Activated naive CD4-positive, alpha-beta T cell treated with anti-CD3 and anti-CD28 coated beads, Interleukin-2, amount 10 ng/mL, durations not matched to agents 7 days and 5 days (primary cell): Measurements from ENCODE around the gene PRR30.
A peak's percentile ranks its signal among the peaks of the same experiment; 100 is the strongest.

Experiments used
- CTCF ChIA-PET: fragments of 350-600 bp; sonication (Branson Sonifier 250); formaldehyde crosslinking; loops from one replicate; lab custom pipeline; 2021; ENCODE audit warnings: antibody characterized with exemption; lab: Charles Lee
- DNase-seq: peaks from one replicate; pipeline ENCODE4 v3.0.0-alpha.2; 2020
- H3K27ac Mint-ChIP-seq: one replicate; pipeline ENCODE4 v1.8.0; 2021; ENCODE audit warnings: mild to moderate bottlenecking, moderate library complexity, mixed read lengths
- H3K27me3 Mint-ChIP-seq: one replicate; pipeline ENCODE4 v1.8.0; 2021; ENCODE audit warnings: mild to moderate bottlenecking, mixed read lengths
- H3K36me3 Mint-ChIP-seq: one replicate; pipeline ENCODE4 v1.8.0; 2021; ENCODE audit warnings: mixed read lengths
- H3K4me1 Mint-ChIP-seq: one replicate; pipeline ENCODE4 v1.8.0; 2021; ENCODE audit warnings: mixed read lengths
- H3K4me3 Mint-ChIP-seq: one replicate; pipeline ENCODE4 v1.8.0; 2021; ENCODE audit warnings: mild to moderate bottlenecking, moderate library complexity, mixed read lengths
- H3K9me3 Mint-ChIP-seq: one replicate; pipeline ENCODE4 v1.8.0; 2021; ENCODE audit warnings: mixed read lengths

PRR30 gene

GRCh38 chr2:27149570-27150405 is 10.6 kb upstream of the PRR30 start:
- H3K4me1 Mint-ChIP-seq: no peaks in the 10 kb centered on the region
- CTCF ChIA-PET: interaction anchor here (1.5 kb wide), 1 partner anchor 20 kb away, joined by 5 read pairs; no protein-coding TSS in a partner anchor
- no peaks in the 10 kb centered on the region for H3K9me3 Mint-ChIP-seq
- H3K27ac Mint-ChIP-seq: no peak overlapping the region
- DNase-seq: no peak
- peaks cover 53% of the 10 kb centered on the region for H3K27me3 Mint-ChIP-seq
- H3K4me3 Mint-ChIP-seq: no peak overlapping the region
- no peaks in the 10 kb centered on the region for H3K36me3 Mint-ChIP-seq

GRCh38 chr2:27148801-27149439 is 9.7 kb upstream of the PRR30 start, which contains the start of gene TCF23:
Gene TCF23, plus strand, starts transcription at chr2:27149004. Its CDS starts 130 bp downstream, at chr2:27149134.
- Mint-ChIP-seq H3K27ac (no peak within 1 kb of the TSS), H3K4me3 (no peak within 1 kb of the TSS), H3K27me3 (peaks cover 57% of the 10 kb centered on the region), H3K36me3 (no peaks in the 10 kb centered on the region), H3K4me1 (no peaks in the 10 kb centered on the region), H3K9me3 (no peaks in the 10 kb centered on the region)
- no peak for DNase-seq
- CTCF ChIA-PET: interaction anchor here (1.5 kb wide), 1 partner anchor 21 kb away, joined by 5 read pairs; no protein-coding TSS in a partner anchor

GRCh38 chr2:27147935-27148334 is 8.7 kb upstream of the PRR30 start:
- Mint-ChIP-seq H3K4me1 (no peaks in the 10 kb centered on the region), H3K36me3 (no peaks in the 10 kb centered on the region), H3K27me3 (peaks cover 61% of the 10 kb centered on the region), H3K27ac (no peak overlapping the region), H3K9me3 (peaks cover 1% of the 10 kb centered on the region), H3K4me3 (no peak overlapping the region)
- no peak for DNase-seq
- CTCF ChIA-PET: no interaction called here

GRCh38 chr2:27145682-27146081 is 6.5 kb upstream of the PRR30 start:
- Mint-ChIP-seq H3K9me3 (peaks cover 1% of the 10 kb centered on the region), H3K4me1 (no peaks in the 10 kb centered on the region), H3K36me3 (no peaks in the 10 kb centered on the region), H3K27ac (no peak overlapping the region), H3K27me3 (peaks cover 62% of the 10 kb centered on the region), H3K4me3 (no peak overlapping the region)
- no peak for DNase-seq
- CTCF ChIA-PET: no interaction called here

- H3K36me3 Mint-ChIP-seq: no peaks in the 10 kb centered on the region
- DNase-seq: no peak
- H3K4me1 Mint-ChIP-seq: no peaks in the 10 kb centered on the region
- peaks cover 1% of the 10 kb centered on the region for H3K9me3 Mint-ChIP-seq
- CTCF ChIA-PET: interaction anchor here (1.5 kb wide), 1 partner anchor 20 kb away, joined by 3 read pairs; the partner anchor contains the start of gene ABHD1
- peaks cover 50% of the 10 kb centered on the region for H3K27me3 Mint-ChIP-seq
- no peak overlapping the region for H3K4me3 Mint-ChIP-seq
- no peak overlapping the region for H3K27ac Mint-ChIP-seq
Observed at GRCh38 chr2:27143285-27143684, 4.1 kb upstream of the PRR30 start.

GRCh38 chr2:27138111-27138510 is 1.1 kb downstream of the PRR30 start:
- peaks cover 34% of the 10 kb centered on the region for H3K27me3 Mint-ChIP-seq
- H3K9me3 Mint-ChIP-seq: peaks cover 1% of the 10 kb centered on the region
- CTCF ChIA-PET: no interaction called here
- no peak overlapping the region for H3K27ac Mint-ChIP-seq
- DNase-seq: no peak
- H3K36me3 Mint-ChIP-seq: peaks cover 6% of the 10 kb centered on the region
- H3K4me1 Mint-ChIP-seq: peaks cover 17% of the 10 kb centered on the region
- no peak overlapping the region for H3K4me3 Mint-ChIP-seq

GRCh38 chr2:27137322-27137935 is 1.8 kb downstream of the PRR30 start:
- H3K27ac Mint-ChIP-seq: no peak overlapping the region
- DNase-seq: no peak
- no peaks in the 10 kb centered on the region for H3K9me3 Mint-ChIP-seq
- H3K27me3 Mint-ChIP-seq: peaks cover 27% of the 10 kb centered on the region
- CTCF ChIA-PET: no interaction called here
- peaks cover 10% of the 10 kb centered on the region for H3K36me3 Mint-ChIP-seq
- H3K4me1 Mint-ChIP-seq: peaks cover 24% of the 10 kb centered on the region
- no peak overlapping the region for H3K4me3 Mint-ChIP-seq

GRCh38 chr2:27136751-27137150 is 2.5 kb downstream of the PRR30 start:
- H3K36me3 Mint-ChIP-seq: peaks cover 11% of the 10 kb centered on the region
- no peak overlapping the region for H3K27ac Mint-ChIP-seq
- peaks cover 22% of the 10 kb centered on the region for H3K27me3 Mint-ChIP-seq
- peaks cover 28% of the 10 kb centered on the region for H3K4me1 Mint-ChIP-seq
- no peak for DNase-seq
- CTCF ChIA-PET: no interaction called here
- H3K4me3 Mint-ChIP-seq: no peak overlapping the region
- H3K9me3 Mint-ChIP-seq: no peaks in the 10 kb centered on the region

- DNase-seq: no peak
- Mint-ChIP-seq H3K27ac (peak overlapping the region; percentile 97), H3K4me1 (peaks cover 32% of the 10 kb centered on the region), H3K27me3 (peaks cover 22% of the 10 kb centered on the region), H3K36me3 (peaks cover 20% of the 10 kb centered on the region), H3K9me3 (no peaks in the 10 kb centered on the region), H3K4me3 (peak overlapping the region; percentile 94)
- CTCF ChIA-PET: no interaction called here
Observed at GRCh38 chr2:27135478-27135955, 3.7 kb downstream of the PRR30 start.

- CTCF ChIA-PET: interaction anchor here (0.9 to 3.4 kb wide), 3 partner anchors 11 to 38 kb away, joined by 3 to 19 read pairs (median 3); partner anchors contain the start of gene ABHD1
- peak overlapping the region; percentile 97 for H3K27ac Mint-ChIP-seq
- H3K27me3 Mint-ChIP-seq: peaks cover 22% of the 10 kb centered on the region
- H3K36me3 Mint-ChIP-seq: peaks cover 22% of the 10 kb centered on the region
- H3K4me3 Mint-ChIP-seq: peak overlapping the region; percentile 94
- H3K4me1 Mint-ChIP-seq: peaks cover 32% of the 10 kb centered on the region
- H3K9me3 Mint-ChIP-seq: no peaks in the 10 kb centered on the region
- no peak for DNase-seq
Observed at GRCh38 chr2:27134781-27135477, 4.3 kb downstream of the PRR30 start.

GRCh38 chr2:27133905-27134780 is 5.1 kb downstream of the PRR30 start, which contains the start of gene PREB:
Gene PREB, minus strand, starts transcription at chr2:27134636. Its CDS starts 215 bp downstream, at chr2:27134421.
- Mint-ChIP-seq H3K27me3 (peaks cover 22% of the 10 kb centered on the region), H3K9me3 (no peaks in the 10 kb centered on the region), H3K4me3 (peak within 1 kb of the TSS; percentile 94), H3K36me3 (peaks cover 24% of the 10 kb centered on the region), H3K4me1 (peaks cover 32% of the 10 kb centered on the region), H3K27ac (peak within 1 kb of the TSS; percentile 97)
- peak; percentile 98 for DNase-seq
- CTCF ChIA-PET: interaction anchor here (0.8 to 3.4 kb wide), 7 partner anchors 10 to 169 kb away, joined by 3 to 19 read pairs (median 3); partner anchors contain the start of gene ABHD1

GRCh38 chr2:27133195-27133875 is 5.9 kb downstream of the PRR30 start:
- peaks cover 26% of the 10 kb centered on the region for H3K36me3 Mint-ChIP-seq
- CTCF ChIA-PET: interaction anchor here (0.8 to 3.4 kb wide), 5 partner anchors 10 to 170 kb away, joined by 3 to 19 read pairs (median 3); partner anchors contain the start of gene ABHD1
- peaks cover 14% of the 10 kb centered on the region for H3K27me3 Mint-ChIP-seq
- no peaks in the 10 kb centered on the region for H3K9me3 Mint-ChIP-seq
- DNase-seq: peak; percentile 43
- peak overlapping the region; percentile 97 for H3K27ac Mint-ChIP-seq
- H3K4me3 Mint-ChIP-seq: peak overlapping the region; percentile 94
- peaks cover 32% of the 10 kb centered on the region for H3K4me1 Mint-ChIP-seq
